Neural cell (in vitro differentiated cells): ENCODE data around the gene PCSK7. TPM values are rescaled to one million over a fixed set of nuclear protein-coding genes. Genes with fewer than 3 reads are reported as not detected.
"Not testable (repeated sequence)": the region's sequence is repeated elsewhere in the genome, so short reads cannot be mapped to it uniquely, and the experiment has no call there.

ENCODE experiments used
- H2AFZ ChIP-seq: fragments of 200-600, 300-800 bp; sonication (generic), shearing (Covaris generic); 2 replicates; pipeline ENCODE4 v1.6.0; 2014; ENCODE audit warnings: low read depth, mild to moderate bottlenecking, antibody characterized with exemption, low read length, moderate library complexity
- H3F3A ChIP-seq: fragments of 200-600 bp; shearing (Covaris generic); 2 replicates; pipeline ENCODE4 v1.6.1; 2016; ENCODE audit warnings: mild to moderate bottlenecking, moderate library complexity, mixed read lengths, antibody characterized with exemption, low read length; ENCODE audit not compliant: insufficient read depth, poor library complexity, severe bottlenecking
- H3K27ac ChIP-seq: fragments of 200-600, 300-800 bp; sonication (generic), shearing (Covaris generic); 2 replicates; pipeline ENCODE4 v1.5.1; 2014; ENCODE audit warnings: mild to moderate bottlenecking, low read length, moderate library complexity
- H3K27me3 ChIP-seq: fragments of 300-800, 200-600 bp; sonication (generic), shearing (Covaris generic); 2 replicates; pipeline ENCODE4 v1.6.0; 2014; ENCODE audit warnings: mild to moderate bottlenecking, low read depth, low read length, moderate library complexity; ENCODE audit not compliant: insufficient read depth
- H3K36me3 ChIP-seq: fragments of 300-800, 200-600 bp; sonication (generic), shearing (Covaris generic); 2 replicates; pipeline ENCODE4 v1.5.1; 2014; ENCODE audit warnings: mild to moderate bottlenecking, antibody characterized with exemption, low read length, moderate library complexity; ENCODE audit not compliant: insufficient read depth
- H3K4me2 ChIP-seq: fragments of 300-800, 200-600 bp; sonication (generic), shearing (Covaris generic); 2 replicates; pipeline ENCODE4 v1.6.0; 2014; ENCODE audit warnings: mild to moderate bottlenecking, low read length
- H3K4me3 ChIP-seq: fragments of 300-800, 200-600 bp; sonication (generic), shearing (Covaris generic); 2 replicates; pipeline ENCODE4 v1.5.1; 2014; ENCODE audit warnings: mild to moderate bottlenecking, low read length, moderate library complexity
- H3K79me2 ChIP-seq: fragments of 200-600 bp; shearing (Covaris generic); replicated peaks from 2 replicates; pipeline ENCODE4 v1.6.0; 2014; ENCODE audit warnings: mild to moderate bottlenecking, low read length, moderate library complexity; ENCODE audit not compliant: insufficient read depth
- H3K9ac ChIP-seq: fragments of 300-800, 200-600 bp; sonication (generic), shearing (Covaris generic); 2 replicates; pipeline ENCODE4 v1.6.1; 2016; ENCODE audit warnings: mild to moderate bottlenecking, low read length, mixed read lengths
- H3K9me2 ChIP-seq: fragments of 200-600 bp; shearing (Covaris generic); 2 replicates; pipeline ENCODE4 v1.6.1; 2016; ENCODE audit warnings: mild to moderate bottlenecking, low read length, mixed read lengths; ENCODE audit not compliant: insufficient read depth
- H3K9me3 ChIP-seq: fragments of 200-600, 300-800 bp; sonication (generic), shearing (Covaris generic); 2 replicates; pipeline ENCODE4 v1.6.1; 2016; ENCODE audit warnings: mild to moderate bottlenecking, mixed run types, low read length, moderate library complexity, mixed read lengths
- H4K20me1 ChIP-seq: fragments of 200-600 bp; shearing (Covaris generic); 2 replicates; pipeline ENCODE4 v1.6.1; 2016; ENCODE audit warnings: mild to moderate bottlenecking, mixed run types; ENCODE audit not compliant: insufficient read depth
- EZH2 ChIP-seq: fragments of 200-600, 300-800 bp; shearing (Covaris generic), sonication (generic); IDR thresholded peaks from 2 replicates; pipeline ENCODE4 v1.6.1; 2014; ENCODE audit warnings: antibody characterized with exemption, low read length, borderline replicate concordance, mild to moderate bottlenecking; ENCODE audit not compliant: insufficient read depth, poor library complexity, severe bottlenecking
- MXI1 ChIP-seq: fragments of 450-650 bp; conservative IDR thresholded peaks from 2 replicates; pipeline ENCODE4 v1.6.1; 2014; ENCODE audit warnings: antibody characterized with exemption, mild to moderate bottlenecking; ENCODE audit not compliant: poor library complexity, severe bottlenecking
- POLR2AphosphoS5 ChIP-seq: IDR thresholded peaks from 2 replicates; pipeline ENCODE4 v1.6.1; 2012
- RAD21 ChIP-seq: fragments of 450-650 bp; conservative IDR thresholded peaks from 2 replicates; pipeline ENCODE4 v1.6.1; 2014; ENCODE audit warnings: antibody characterized with exemption, mild to moderate bottlenecking, moderate library complexity
- SMC3 ChIP-seq: fragments of 450-650 bp; conservative IDR thresholded peaks from 2 replicates; pipeline ENCODE4 v1.6.1; 2014; ENCODE audit warnings: antibody characterized with exemption, mild to moderate bottlenecking, moderate library complexity; ENCODE audit not compliant: poor library complexity
- TAF1 ChIP-seq: IDR thresholded peaks from 2 replicates; pipeline ENCODE4 v1.6.1; 2012; ENCODE audit warnings: low read depth
- polyA plus RNA-seq: library from polyadenylated mRNA; depleted of rRNA; stranded (reverse); fragments of >200 nt; gene quantifications from 2 replicates; pipeline ENCODE4 v1.2.3, GENCODE V29; 2014
- TF ChIP-seq, protein P1 (sequence below): IDR thresholded peaks from 2 replicates; pipeline ENCODE4 v1.6.1; 2012; ENCODE audit warnings: borderline replicate concordance
- TF ChIP-seq, protein P2 (sequence below): fragments of 450-650 bp; IDR thresholded peaks from 2 replicates; pipeline ENCODE4 v1.5.1; 2014; ENCODE audit warnings: antibody characterized with exemption, mild to moderate bottlenecking, moderate library complexity; ENCODE audit not compliant: poor library complexity, severe bottlenecking

The PCSK7 gene
- polyA plus RNA-seq, 1 donor from 2014 or later: 44.4 TPM

DNA sequence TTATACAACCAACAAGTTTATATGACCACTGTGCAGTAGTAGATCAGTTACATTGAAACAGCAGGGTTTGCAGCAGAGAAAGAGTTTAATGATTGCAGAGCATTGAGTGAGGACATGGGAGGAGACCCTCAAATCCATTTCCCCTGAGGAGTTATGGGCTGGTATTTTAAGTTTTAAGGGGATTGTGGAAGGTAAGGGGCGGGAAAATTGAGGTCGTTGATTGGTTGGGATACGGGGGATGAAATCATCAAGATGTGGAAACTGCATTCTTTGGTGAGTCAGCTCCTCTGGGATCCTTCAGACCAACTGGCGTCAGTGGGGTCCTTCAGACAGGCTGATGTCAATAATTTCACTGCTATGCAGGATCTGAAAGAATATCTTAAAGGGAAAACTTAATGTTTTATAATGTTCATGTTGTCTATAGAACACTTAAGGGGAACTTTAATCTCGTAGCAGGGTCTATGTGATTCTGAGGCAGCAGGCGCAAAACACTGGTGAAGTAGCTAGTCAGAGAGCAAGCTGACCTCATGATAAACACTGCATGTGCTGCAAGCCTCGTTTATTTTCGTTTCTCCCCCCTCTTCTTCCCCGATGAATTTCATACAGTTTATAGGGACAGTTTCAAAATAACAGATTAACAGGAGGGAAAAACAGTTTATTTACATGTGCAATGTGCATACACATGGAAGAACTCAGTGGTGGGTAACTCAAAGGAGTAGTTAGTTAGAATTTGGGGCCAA is 41.8 kb upstream of the PCSK7 start:
- Histone ChIP-seq H2AFZ (no peak overlapping the region), H3K36me3 (no peaks in the 10 kb centered on the region), H3K9me2 (no peaks in the 10 kb centered on the region), H3K9me3 (no peaks in the 10 kb centered on the region), H3K4me3 (no peak overlapping the region), H3K4me2 (no peak overlapping the region), H3F3A (no peaks in the 10 kb centered on the region), H3K27ac (no peak overlapping the region), H3K9ac (no peak overlapping the region), H4K20me1 (no peaks in the 10 kb centered on the region), H3K27me3 (no peaks in the 10 kb centered on the region), H3K79me2 (no peaks in the 10 kb centered on the region)
- no peak for TF ChIP-seq POLR2AphosphoS5
- TF ChIP-seq, protein P1, sequence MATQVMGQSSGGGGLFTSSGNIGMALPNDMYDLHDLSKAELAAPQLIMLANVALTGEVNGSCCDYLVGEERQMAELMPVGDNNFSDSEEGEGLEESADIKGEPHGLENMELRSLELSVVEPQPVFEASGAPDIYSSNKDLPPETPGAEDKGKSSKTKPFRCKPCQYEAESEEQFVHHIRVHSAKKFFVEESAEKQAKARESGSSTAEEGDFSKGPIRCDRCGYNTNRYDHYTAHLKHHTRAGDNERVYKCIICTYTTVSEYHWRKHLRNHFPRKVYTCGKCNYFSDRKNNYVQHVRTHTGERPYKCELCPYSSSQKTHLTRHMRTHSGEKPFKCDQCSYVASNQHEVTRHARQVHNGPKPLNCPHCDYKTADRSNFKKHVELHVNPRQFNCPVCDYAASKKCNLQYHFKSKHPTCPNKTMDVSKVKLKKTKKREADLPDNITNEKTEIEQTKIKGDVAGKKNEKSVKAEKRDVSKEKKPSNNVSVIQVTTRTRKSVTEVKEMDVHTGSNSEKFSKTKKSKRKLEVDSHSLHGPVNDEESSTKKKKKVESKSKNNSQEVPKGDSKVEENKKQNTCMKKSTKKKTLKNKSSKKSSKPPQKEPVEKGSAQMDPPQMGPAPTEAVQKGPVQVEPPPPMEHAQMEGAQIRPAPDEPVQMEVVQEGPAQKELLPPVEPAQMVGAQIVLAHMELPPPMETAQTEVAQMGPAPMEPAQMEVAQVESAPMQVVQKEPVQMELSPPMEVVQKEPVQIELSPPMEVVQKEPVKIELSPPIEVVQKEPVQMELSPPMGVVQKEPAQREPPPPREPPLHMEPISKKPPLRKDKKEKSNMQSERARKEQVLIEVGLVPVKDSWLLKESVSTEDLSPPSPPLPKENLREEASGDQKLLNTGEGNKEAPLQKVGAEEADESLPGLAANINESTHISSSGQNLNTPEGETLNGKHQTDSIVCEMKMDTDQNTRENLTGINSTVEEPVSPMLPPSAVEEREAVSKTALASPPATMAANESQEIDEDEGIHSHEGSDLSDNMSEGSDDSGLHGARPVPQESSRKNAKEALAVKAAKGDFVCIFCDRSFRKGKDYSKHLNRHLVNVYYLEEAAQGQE: no peak
- TF ChIP-seq SMC3: no peak
- TF ChIP-seq TAF1: no peak
- TF ChIP-seq, protein P2, sequence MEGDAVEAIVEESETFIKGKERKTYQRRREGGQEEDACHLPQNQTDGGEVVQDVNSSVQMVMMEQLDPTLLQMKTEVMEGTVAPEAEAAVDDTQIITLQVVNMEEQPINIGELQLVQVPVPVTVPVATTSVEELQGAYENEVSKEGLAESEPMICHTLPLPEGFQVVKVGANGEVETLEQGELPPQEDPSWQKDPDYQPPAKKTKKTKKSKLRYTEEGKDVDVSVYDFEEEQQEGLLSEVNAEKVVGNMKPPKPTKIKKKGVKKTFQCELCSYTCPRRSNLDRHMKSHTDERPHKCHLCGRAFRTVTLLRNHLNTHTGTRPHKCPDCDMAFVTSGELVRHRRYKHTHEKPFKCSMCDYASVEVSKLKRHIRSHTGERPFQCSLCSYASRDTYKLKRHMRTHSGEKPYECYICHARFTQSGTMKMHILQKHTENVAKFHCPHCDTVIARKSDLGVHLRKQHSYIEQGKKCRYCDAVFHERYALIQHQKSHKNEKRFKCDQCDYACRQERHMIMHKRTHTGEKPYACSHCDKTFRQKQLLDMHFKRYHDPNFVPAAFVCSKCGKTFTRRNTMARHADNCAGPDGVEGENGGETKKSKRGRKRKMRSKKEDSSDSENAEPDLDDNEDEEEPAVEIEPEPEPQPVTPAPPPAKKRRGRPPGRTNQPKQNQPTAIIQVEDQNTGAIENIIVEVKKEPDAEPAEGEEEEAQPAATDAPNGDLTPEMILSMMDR: no peak
- no peak for TF ChIP-seq EZH2
- TF ChIP-seq MXI1: no peak
- TF ChIP-seq RAD21: no peak

DNA sequence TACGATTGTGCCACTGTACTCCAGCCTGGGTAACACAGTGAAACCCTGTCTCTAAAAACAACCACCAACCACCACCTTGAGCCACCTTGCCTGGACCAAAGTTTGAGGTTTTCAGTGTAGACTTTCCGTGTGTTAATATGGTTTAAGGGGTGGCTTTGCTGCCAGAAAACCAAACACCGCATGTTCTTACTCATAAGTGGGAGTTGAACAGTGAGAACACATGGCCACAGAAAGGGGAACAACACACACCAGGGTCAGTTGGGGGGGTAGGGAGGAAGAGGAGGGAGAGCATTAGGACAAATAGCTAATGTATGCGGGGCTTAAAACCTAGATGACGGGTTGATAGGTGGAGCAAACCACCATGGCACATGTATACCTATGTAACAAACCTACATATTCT is 40.3 kb upstream of the PCSK7 start:
- H4K20me1 ChIP-seq, H3K9me2 ChIP-seq, H3K27ac ChIP-seq, H3K79me2 ChIP-seq, H3K4me3 ChIP-seq, H3K36me3 ChIP-seq, H3K4me2 ChIP-seq, H3K9ac ChIP-seq, H2AFZ ChIP-seq, H3F3A ChIP-seq, H3K27me3 ChIP-seq, H3K9me3 ChIP-seq: not testable (repeated sequence)

DNA sequence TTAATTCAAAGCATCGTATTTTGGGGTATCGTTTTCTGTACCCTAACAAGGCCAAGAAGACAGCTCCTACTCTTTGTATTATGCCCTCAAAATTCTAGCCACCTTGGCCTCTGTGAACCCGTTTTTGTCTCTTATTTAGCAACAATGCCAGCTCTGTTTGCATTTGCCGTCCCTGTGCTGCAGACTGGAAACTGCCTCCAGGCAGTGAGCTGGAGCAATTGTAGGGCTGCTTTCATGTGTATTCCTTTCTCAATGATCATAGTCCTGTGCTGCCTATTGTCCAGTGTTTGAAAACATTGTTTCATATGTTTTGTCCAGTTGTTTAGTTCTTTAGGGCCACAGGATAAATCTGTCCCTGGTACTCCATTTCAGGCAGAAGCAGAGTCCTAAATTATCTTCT is 39.3 kb upstream of the PCSK7 start:
- H3K4me2 ChIP-seq: no peak overlapping the region
- no peaks in the 10 kb centered on the region for H3K36me3 ChIP-seq
- no peaks in the 10 kb centered on the region for H4K20me1 ChIP-seq
- no peaks in the 10 kb centered on the region for H3K79me2 ChIP-seq
- H3K9me3 ChIP-seq: no peaks in the 10 kb centered on the region
- no peak overlapping the region for H3K27ac ChIP-seq
- no peaks in the 10 kb centered on the region for H3K27me3 ChIP-seq
- H3K9me2 ChIP-seq: no peaks in the 10 kb centered on the region
- no peaks in the 10 kb centered on the region for H3F3A ChIP-seq
- no peak overlapping the region for H2AFZ ChIP-seq
- H3K9ac ChIP-seq: no peak overlapping the region
- TF ChIP-seq MXI1: no peak
- TF ChIP-seq RAD21: no peak
- no peak for TF ChIP-seq TAF1
- TF ChIP-seq, protein P2: no peak
- TF ChIP-seq SMC3: no peak
- TF ChIP-seq EZH2: no peak
- H3K4me3 ChIP-seq: no peak overlapping the region
